Measurements from ENCODE around the gene AGO4. TPM values are rescaled to one million over a fixed set of nuclear protein-coding genes. Genes with fewer than 3 reads are reported as not detected.
"Not testable (repeated sequence)": the region's sequence is repeated elsewhere in the genome, so short reads cannot be mapped to it uniquely, and the experiment has no call there.

Gene AGO4
- polyA plus RNA-seq, 2 donors: 5.5 to 9.1 TPM

GRCh38 chr1:35856964-35857363 is 49.1 kb downstream of the AGO4 start:
- 40 to 48% methylated on average over 1 of the region's 1 CpG for whole genome bisulfite sequencing, 2 donors
- H3K4me1 ChIP-seq (ENCODE audit: control insufficient read depth in 2 of 2, insufficient read depth in 2 of 2, low read length in 1 of 2): no peaks in the 10 kb centered on the region
- no peaks in the 10 kb centered on the region for H3K27me3 ChIP-seq (ENCODE audit: control insufficient read depth in 1 of 2, insufficient read depth in 2 of 2, low read length in 2 of 2)
- no peaks in the 10 kb centered on the region for H3K9me3 ChIP-seq (ENCODE audit: control insufficient read depth in 2 of 2, insufficient read depth in 1 of 2, low read depth in 1 of 2, low read length in 1 of 2)
- peaks cover 4 to 16% of the 10 kb centered on the region in 2 donors for H3K36me3 ChIP-seq (ENCODE audit: control insufficient read depth in 2 of 2, insufficient read depth in 2 of 2, low read length in 1 of 2)
- H3K4me3 ChIP-seq (ENCODE audit: low read depth in 1 of 2, low read length in 2 of 2): no peak overlapping the region
- no peak overlapping the region for H3K27ac ChIP-seq (ENCODE audit: low read depth in 2 of 2, low read length in 1 of 2)

GRCh38 chr1:35857830-35858229 is 50.0 kb downstream of the AGO4 start:
- Histone ChIP-seq H3K4me3 (ENCODE audit: low read depth in 1 of 2, low read length in 2 of 2) (no peak overlapping the region), H3K9me3 (ENCODE audit: control insufficient read depth in 2 of 2, insufficient read depth in 1 of 2, low read depth in 1 of 2, low read length in 1 of 2) (no peaks in the 10 kb centered on the region), H3K4me1 (ENCODE audit: control insufficient read depth in 2 of 2, insufficient read depth in 2 of 2, low read length in 1 of 2) (no peaks in the 10 kb centered on the region), H3K36me3 (ENCODE audit: control insufficient read depth in 2 of 2, insufficient read depth in 2 of 2, low read length in 1 of 2) (peaks cover 4 to 16% of the 10 kb centered on the region in 2 donors), H3K27ac (ENCODE audit: low read depth in 2 of 2, low read length in 1 of 2) (no peak overlapping the region), H3K27me3 (ENCODE audit: control insufficient read depth in 1 of 2, insufficient read depth in 2 of 2, low read length in 2 of 2) (no peaks in the 10 kb centered on the region)

GRCh38 chr1:35860696-35861095 is 52.9 kb downstream of the AGO4 start:
- Histone ChIP-seq H3K4me1 (ENCODE audit: control insufficient read depth in 2 of 2, insufficient read depth in 2 of 2, low read length in 1 of 2) (no peaks in the 10 kb centered on the region), H3K4me3 (ENCODE audit: low read depth in 1 of 2, low read length in 2 of 2) (no peak overlapping the region), H3K27ac (ENCODE audit: low read depth in 2 of 2, low read length in 1 of 2) (no peak overlapping the region), H3K9me3 (ENCODE audit: control insufficient read depth in 2 of 2, insufficient read depth in 1 of 2, low read depth in 1 of 2, low read length in 1 of 2) (no peaks in the 10 kb centered on the region), H3K36me3 (ENCODE audit: control insufficient read depth in 2 of 2, insufficient read depth in 2 of 2, low read length in 1 of 2) (peaks cover 2 to 4% of the 10 kb centered on the region in 2 donors), H3K27me3 (ENCODE audit: control insufficient read depth in 1 of 2, insufficient read depth in 2 of 2, low read length in 2 of 2) (no peaks in the 10 kb centered on the region)
- 80 to 83% methylated on average over 3 of the region's 3 CpGs for WGBS, 2 donors

- Histone ChIP-seq H3K4me1 (ENCODE audit: control insufficient read depth in 2 of 2, insufficient read depth in 2 of 2, low read length in 1 of 2) (no peaks in the 10 kb centered on the region), H3K27ac (ENCODE audit: low read depth in 2 of 2, low read length in 1 of 2) (no peak overlapping the region), H3K36me3 (ENCODE audit: control insufficient read depth in 2 of 2, insufficient read depth in 2 of 2, low read length in 1 of 2) (no peaks in the 10 kb centered on the region), H3K27me3 (ENCODE audit: control insufficient read depth in 1 of 2, insufficient read depth in 2 of 2, low read length in 2 of 2) (no peaks in the 10 kb centered on the region), H3K4me3 (ENCODE audit: low read depth in 1 of 2, low read length in 2 of 2) (no peak overlapping the region), H3K9me3 (ENCODE audit: control insufficient read depth in 2 of 2, insufficient read depth in 1 of 2, low read depth in 1 of 2, low read length in 1 of 2) (no peaks in the 10 kb centered on the region)
- WGBS, 2 donors: 90 to 96% methylated on average over 1 of the region's 1 CpG
These were observed 55.3 kb downstream of the AGO4 start for GRCh38 chr1:35863136-35863535.

- Histone ChIP-seq H3K36me3 (ENCODE audit: control insufficient read depth in 2 of 2, insufficient read depth in 2 of 2, low read length in 1 of 2) (no peaks in the 10 kb centered on the region), H3K27me3 (ENCODE audit: control insufficient read depth in 1 of 2, insufficient read depth in 2 of 2, low read length in 2 of 2) (no peaks in the 10 kb centered on the region), H3K4me1 (ENCODE audit: control insufficient read depth in 2 of 2, insufficient read depth in 2 of 2, low read length in 1 of 2) (no peaks in the 10 kb centered on the region), H3K4me3 (ENCODE audit: low read depth in 1 of 2, low read length in 2 of 2) (no peak overlapping the region), H3K27ac (ENCODE audit: low read depth in 2 of 2, low read length in 1 of 2) (no peak overlapping the region), H3K9me3 (ENCODE audit: control insufficient read depth in 2 of 2, insufficient read depth in 1 of 2, low read depth in 1 of 2, low read length in 1 of 2) (no peaks in the 10 kb centered on the region)
- WGBS, 2 donors: 60 to 65% methylated on average over 3 of the region's 3 CpGs
These were observed 56.2 kb downstream of the AGO4 start for GRCh38 chr1:35863881-35864625.

GRCh38 chr1:35864813-35865212 is 57.0 kb downstream of the AGO4 start:
- WGBS, 2 donors: 78 to 88% methylated on average over 5 of the region's 5 CpGs
- Histone ChIP-seq H3K4me1 (ENCODE audit: control insufficient read depth in 2 of 2, insufficient read depth in 2 of 2, low read length in 1 of 2) (no peaks in the 10 kb centered on the region), H3K27me3 (ENCODE audit: control insufficient read depth in 1 of 2, insufficient read depth in 2 of 2, low read length in 2 of 2) (no peaks in the 10 kb centered on the region), H3K36me3 (ENCODE audit: control insufficient read depth in 2 of 2, insufficient read depth in 2 of 2, low read length in 1 of 2) (no peaks in the 10 kb centered on the region), H3K9me3 (ENCODE audit: control insufficient read depth in 2 of 2, insufficient read depth in 1 of 2, low read depth in 1 of 2, low read length in 1 of 2) (no peaks in the 10 kb centered on the region), H3K27ac (ENCODE audit: low read depth in 2 of 2, low read length in 1 of 2) (no peak overlapping the region), H3K4me3 (ENCODE audit: low read depth in 1 of 2, low read length in 2 of 2) (no peak overlapping the region)

- Histone ChIP-seq H3K27ac (ENCODE audit: low read depth in 2 of 2, low read length in 1 of 2) (no peak overlapping the region), H3K4me3 (ENCODE audit: low read depth in 1 of 2, low read length in 2 of 2) (no peak overlapping the region), H3K36me3 (ENCODE audit: control insufficient read depth in 2 of 2, insufficient read depth in 2 of 2, low read length in 1 of 2) (no peaks in the 10 kb centered on the region), H3K4me1 (ENCODE audit: control insufficient read depth in 2 of 2, insufficient read depth in 2 of 2, low read length in 1 of 2) (no peaks in the 10 kb centered on the region), H3K9me3 (ENCODE audit: control insufficient read depth in 2 of 2, insufficient read depth in 1 of 2, low read depth in 1 of 2, low read length in 1 of 2) (no peaks in the 10 kb centered on the region), H3K27me3 (ENCODE audit: control insufficient read depth in 1 of 2, insufficient read depth in 2 of 2, low read length in 2 of 2) (no peaks in the 10 kb centered on the region)
- WGBS, 2 donors: 91% methylated on average over 3 of the region's 3 CpGs
These were observed 59.2 kb downstream of the AGO4 start for GRCh38 chr1:35866991-35867390.

GRCh38 chr1:35869245-35869950 is 61.6 kb downstream of the AGO4 start:
- not testable (repeated sequence) for H3K27ac ChIP-seq (ENCODE audit: low read depth in 2 of 2, low read length in 1 of 2); H3K4me1 ChIP-seq (ENCODE audit: control insufficient read depth in 2 of 2, insufficient read depth in 2 of 2, low read length in 1 of 2); H3K36me3 ChIP-seq (ENCODE audit: control insufficient read depth in 2 of 2, insufficient read depth in 2 of 2, low read length in 1 of 2); H3K4me3 ChIP-seq (ENCODE audit: low read depth in 1 of 2, low read length in 2 of 2); H3K27me3 ChIP-seq (ENCODE audit: control insufficient read depth in 1 of 2, insufficient read depth in 2 of 2, low read length in 2 of 2); H3K9me3 ChIP-seq (ENCODE audit: control insufficient read depth in 2 of 2, insufficient read depth in 1 of 2, low read depth in 1 of 2, low read length in 1 of 2)
- WGBS, 2 donors: 92 to 93% methylated on average over 34 of the region's 34 CpGs

GRCh38 chr1:35870651-35871309 is 63.0 kb downstream of the AGO4 start:
- Histone ChIP-seq H3K36me3 (ENCODE audit: control insufficient read depth in 2 of 2, insufficient read depth in 2 of 2, low read length in 1 of 2) (no peaks in the 10 kb centered on the region), H3K9me3 (ENCODE audit: control insufficient read depth in 2 of 2, insufficient read depth in 1 of 2, low read depth in 1 of 2, low read length in 1 of 2) (no peaks in the 10 kb centered on the region), H3K27me3 (ENCODE audit: control insufficient read depth in 1 of 2, insufficient read depth in 2 of 2, low read length in 2 of 2) (no peaks in the 10 kb centered on the region), H3K27ac (ENCODE audit: low read depth in 2 of 2, low read length in 1 of 2) (no peak overlapping the region), H3K4me3 (ENCODE audit: low read depth in 1 of 2, low read length in 2 of 2) (no peak overlapping the region), H3K4me1 (ENCODE audit: control insufficient read depth in 2 of 2, insufficient read depth in 2 of 2, low read length in 1 of 2) (no peaks in the 10 kb centered on the region)
- WGBS, 2 donors: 70 to 91% methylated on average over 2 of the region's 2 CpGs

All from esophagus (tissue), 2 donors.